Spinal cord (tissue), 4 donors: ENCODE data around the gene MAMDC2. TPM values are rescaled to one million over a fixed set of nuclear protein-coding genes. Genes with fewer than 3 reads are reported as not detected.

Experiments
- polyA plus RNA-seq, 2 donors: library from polyadenylated mRNA; unstranded; fragments of 120-200 nt; gene quantifications; one replicate each; pipeline ENCODE4 v1.2.1, GENCODE V29; 2013; ENCODE audit not compliant: insufficient read length in 2 of 2
- small RNA-seq: library from RNA; depleted of rRNA; stranded (forward); fragments of <200 nt; gene quantifications from one replicate; pipeline ENCODE3, GENCODE V24; 2014; ENCODE audit warnings: low replicate concordance
- total RNA-seq, 2 donors: library from RNA; depleted of rRNA in 1 of 2; stranded (reverse); fragments of 120-200 nt in 1 of 2; fragments of >200 nt in 1 of 2; gene quantifications; one replicate each; pipeline versions ENCODE4 v1.2.3 to v1.2.4, GENCODE V29; 2013 to 2014

The MAMDC2 gene
- total and polyA plus RNA-seq, 4 donors = 2.0 to 8.2 (median 4.2) TPM

Small RNAs within 50 kb of the gene (small RNA-seq; reads per million reads assigned to genes)
- 3.0 reads per million, percentile 92 among the genes with 10 or more reads in this experiment for gene RNU2-5P

Other genes with a start within 250 kb of the MAMDC2 start
- 10 to 100 TPM in 1 of 2 donors, 1 to 10 TPM in 1; 3.0 to 10.7 TPM for gene CFAP95, start 223.0 kb upstream of the MAMDC2 start, total RNA-seq
- gene CFAP95, start 223.0 kb upstream of the MAMDC2 start, polyA plus RNA-seq = 1 to 10 TPM; 5.0 to 7.1 TPM
- 10 to 100 TPM; 38.7 to 39.5 TPM for gene SMC5, start 215.1 kb downstream of the MAMDC2 start, total RNA-seq
- gene SMC5, start 215.1 kb downstream of the MAMDC2 start, polyA plus RNA-seq = 10 to 100 TPM; 24.2 to 25.0 TPM